Glutamatergic neuron (in vitro differentiated cells): ENCODE results near the gene DPF1. TPM values are rescaled to one million over a fixed set of nuclear protein-coding genes. Genes with fewer than 3 reads are reported as not detected.

Experiments
- DNase-seq: peaks from one replicate; pipeline ENCODE4 v3.0.0; 2022
- H3K27ac Mint-ChIP-seq: one replicate; pipeline ENCODE4 v1.8.0; 2020; ENCODE audit warnings: mild to moderate bottlenecking, mixed read lengths, inconsistent platforms; ENCODE audit not compliant: unreplicated experiment
- H3K27me3 Mint-ChIP-seq: one replicate; pipeline ENCODE4 v1.8.0; 2020; ENCODE audit warnings: mild to moderate bottlenecking, moderate library complexity, mixed read lengths, inconsistent platforms; ENCODE audit not compliant: unreplicated experiment
- H3K36me3 Mint-ChIP-seq: one replicate; pipeline ENCODE4 v1.8.0; 2020; ENCODE audit warnings: mild to moderate bottlenecking, mixed read lengths, inconsistent platforms; ENCODE audit not compliant: unreplicated experiment
- H3K4me1 Mint-ChIP-seq: one replicate; pipeline ENCODE4 v1.8.0; 2020; ENCODE audit warnings: mild to moderate bottlenecking, low read depth, mixed read lengths, inconsistent platforms; ENCODE audit not compliant: unreplicated experiment
- H3K4me3 Mint-ChIP-seq: one replicate; pipeline ENCODE4 v1.8.0; 2020; ENCODE audit warnings: mild to moderate bottlenecking, mixed read lengths, inconsistent platforms; ENCODE audit not compliant: unreplicated experiment
- H3K9me3 Mint-ChIP-seq: one replicate; pipeline ENCODE4 v1.8.0; 2020; ENCODE audit warnings: mild to moderate bottlenecking, moderate library complexity, mixed read lengths, inconsistent platforms; ENCODE audit not compliant: unreplicated experiment
- total RNA-seq: library from RNA; stranded (reverse); fragmentation: NEBNext Ultra II Directional; extraction: Animal tissue kit (Norgen Biotek cat#: 25700); gene quantifications from one replicate; pipeline ENCODE4 v1.2.1, GENCODE V29; 2021; ENCODE audit not compliant: unreplicated experiment
- TF ChIP-seq, protein P1 (sequence below): fragments of 200-600 bp; sonication (generic); IDR thresholded peaks from one replicate; pipeline ENCODE4 v1.5.0; 2021; ENCODE audit not compliant: partially characterized antibody, unreplicated experiment

Gene DPF1
- total RNA-seq, 1 donor from 2014 or later, result 33.8 TPM

DNA sequence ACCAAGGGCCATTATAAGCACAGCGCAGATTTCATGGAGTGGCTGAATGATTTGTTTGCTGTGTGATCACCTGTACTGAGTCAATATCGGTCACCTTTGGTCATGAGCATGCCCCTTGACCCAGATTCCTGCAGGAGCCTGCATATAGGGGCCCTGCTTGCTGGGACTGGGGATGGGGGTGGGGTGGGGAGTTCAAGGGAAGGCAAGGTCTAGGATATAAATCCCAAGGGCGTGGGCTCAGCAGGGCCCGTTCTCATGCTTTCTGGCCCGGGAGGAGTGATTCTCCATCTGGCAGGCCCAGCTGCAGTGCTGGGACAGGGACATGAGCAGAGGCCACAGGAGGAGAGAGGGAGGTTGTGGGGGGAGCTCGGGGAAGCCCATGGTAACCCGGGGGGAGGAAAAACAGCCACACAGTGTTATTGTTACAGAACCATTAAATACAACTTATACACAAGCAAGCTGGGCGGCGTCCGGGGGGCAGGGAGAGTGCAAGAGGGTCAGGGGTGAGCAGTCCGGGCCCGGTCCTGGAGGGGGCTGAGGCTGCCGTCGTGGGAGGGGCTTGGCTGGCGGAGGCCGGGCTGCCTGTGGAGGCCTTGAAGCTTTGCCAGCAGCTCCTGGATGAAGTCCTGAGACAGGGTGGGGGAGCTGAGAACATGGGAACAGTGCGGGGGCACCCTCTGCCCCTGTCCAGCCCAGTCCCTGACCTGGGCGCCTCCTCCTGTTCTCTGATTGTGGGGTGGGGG is 27.0 kb upstream of the DPF1 start:
- H3K27ac Mint-ChIP-seq, result peak overlapping the region; percentile 100

DNA sequence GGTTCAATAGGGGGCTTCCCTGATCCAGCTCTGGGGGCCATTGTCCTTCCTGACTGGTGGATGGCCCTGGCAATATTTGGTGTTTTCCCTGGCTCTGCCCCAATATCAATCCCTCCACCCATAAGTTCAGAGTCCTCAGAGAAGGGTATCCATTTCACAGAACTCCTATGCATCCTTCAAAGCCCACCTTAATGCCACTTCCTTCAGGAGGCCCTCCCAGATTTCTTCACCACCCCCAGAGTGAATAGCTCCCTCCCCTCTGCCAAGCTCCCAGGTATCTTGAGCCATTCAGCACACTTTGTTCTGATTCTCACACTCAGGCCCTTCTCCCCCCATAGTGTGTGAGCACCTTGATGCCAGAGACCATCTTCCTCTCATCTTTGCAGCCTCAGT is 26.4 kb upstream of the DPF1 start:
- Mint-ChIP-seq H3K4me3 (peak overlapping the region; percentile 87), H3K27ac (peak overlapping the region; percentile 100), H3K9me3 (peaks cover 35% of the 10 kb centered on the region), H3K36me3 (no peaks in the 10 kb centered on the region), H3K27me3 (peaks cover 39% of the 10 kb centered on the region), H3K4me1 (peaks cover 32% of the 10 kb centered on the region)
- DNase-seq, result no peak
- TF ChIP-seq, protein P1, sequence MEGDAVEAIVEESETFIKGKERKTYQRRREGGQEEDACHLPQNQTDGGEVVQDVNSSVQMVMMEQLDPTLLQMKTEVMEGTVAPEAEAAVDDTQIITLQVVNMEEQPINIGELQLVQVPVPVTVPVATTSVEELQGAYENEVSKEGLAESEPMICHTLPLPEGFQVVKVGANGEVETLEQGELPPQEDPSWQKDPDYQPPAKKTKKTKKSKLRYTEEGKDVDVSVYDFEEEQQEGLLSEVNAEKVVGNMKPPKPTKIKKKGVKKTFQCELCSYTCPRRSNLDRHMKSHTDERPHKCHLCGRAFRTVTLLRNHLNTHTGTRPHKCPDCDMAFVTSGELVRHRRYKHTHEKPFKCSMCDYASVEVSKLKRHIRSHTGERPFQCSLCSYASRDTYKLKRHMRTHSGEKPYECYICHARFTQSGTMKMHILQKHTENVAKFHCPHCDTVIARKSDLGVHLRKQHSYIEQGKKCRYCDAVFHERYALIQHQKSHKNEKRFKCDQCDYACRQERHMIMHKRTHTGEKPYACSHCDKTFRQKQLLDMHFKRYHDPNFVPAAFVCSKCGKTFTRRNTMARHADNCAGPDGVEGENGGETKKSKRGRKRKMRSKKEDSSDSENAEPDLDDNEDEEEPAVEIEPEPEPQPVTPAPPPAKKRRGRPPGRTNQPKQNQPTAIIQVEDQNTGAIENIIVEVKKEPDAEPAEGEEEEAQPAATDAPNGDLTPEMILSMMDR, result no peak

More for the DNA sequence above, 27.0 kb upstream of the DPF1 start:
- TF ChIP-seq, protein P1, result no peak
- peak overlapping the region; percentile 87 for H3K4me3 Mint-ChIP-seq
- peaks cover 39% of the 10 kb centered on the region for H3K9me3 Mint-ChIP-seq
- H3K36me3 Mint-ChIP-seq, result no peaks in the 10 kb centered on the region
- peaks cover 31% of the 10 kb centered on the region for H3K4me1 Mint-ChIP-seq
- peaks cover 43% of the 10 kb centered on the region for H3K27me3 Mint-ChIP-seq
- DNase-seq, result peak; percentile 88

DNA sequence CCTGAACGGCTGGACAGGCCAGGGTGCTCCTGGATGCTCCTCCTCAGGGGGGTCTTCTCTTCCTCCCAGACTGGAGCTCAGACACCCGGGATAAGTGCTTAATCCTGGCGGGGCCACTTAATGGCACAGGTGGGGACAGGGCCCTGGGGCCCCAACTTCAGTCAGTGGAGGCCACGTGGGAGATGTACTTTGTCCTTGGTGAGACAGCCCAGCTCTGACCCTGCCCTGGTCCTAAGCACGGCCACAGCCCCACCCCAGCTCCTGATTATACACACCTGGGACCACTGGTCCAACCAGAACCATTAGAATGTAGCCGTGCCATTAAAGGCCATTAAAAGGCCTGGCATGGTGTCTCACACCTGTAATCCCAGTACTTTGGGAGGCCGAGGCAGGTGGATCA is 24.4 kb upstream of the DPF1 start:
- H3K27ac Mint-ChIP-seq, result no peak overlapping the region
- H3K27me3 Mint-ChIP-seq, result peaks cover 30% of the 10 kb centered on the region
- DNase-seq, result no peak
- no peak overlapping the region for H3K4me3 Mint-ChIP-seq
- H3K36me3 Mint-ChIP-seq, result no peaks in the 10 kb centered on the region
- peaks cover 27% of the 10 kb centered on the region for H3K4me1 Mint-ChIP-seq
- H3K9me3 Mint-ChIP-seq, result peaks cover 28% of the 10 kb centered on the region
- TF ChIP-seq, protein P1, result no peak

DNA sequence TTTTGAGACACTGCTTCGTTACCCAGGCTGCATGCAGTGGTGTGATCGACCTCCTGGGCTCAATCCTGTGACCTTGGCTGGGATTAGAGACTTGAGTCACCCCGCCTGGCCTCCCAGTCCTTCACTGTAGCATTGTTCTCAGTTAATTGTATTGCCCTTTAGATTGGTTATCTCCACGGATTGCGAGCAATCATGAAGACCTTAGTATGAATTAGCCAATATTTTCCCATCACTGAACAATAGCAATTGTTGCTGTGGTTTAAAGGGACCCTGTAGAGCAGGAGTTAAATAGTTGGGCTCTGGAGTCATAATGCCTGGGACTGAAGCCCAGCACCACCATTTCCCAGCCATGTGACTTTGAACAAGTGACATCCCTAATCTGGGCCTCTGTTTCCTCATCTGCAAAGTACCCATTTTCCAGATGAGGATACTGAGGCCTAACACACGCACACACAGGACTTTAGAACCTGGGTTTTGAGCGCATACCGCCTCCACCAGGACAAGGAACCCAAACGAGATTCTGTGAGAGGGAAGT is 23.8 kb upstream of the DPF1 start:
- DNase-seq, result no peak
- H3K27me3 Mint-ChIP-seq, result peaks cover 27% of the 10 kb centered on the region
- no peak overlapping the region for H3K4me3 Mint-ChIP-seq
- TF ChIP-seq, protein P1, result no peak
- peaks cover 23% of the 10 kb centered on the region for H3K9me3 Mint-ChIP-seq
- H3K36me3 Mint-ChIP-seq, result no peaks in the 10 kb centered on the region
- H3K27ac Mint-ChIP-seq, result peak overlapping the region; percentile 17
- peaks cover 27% of the 10 kb centered on the region for H3K4me1 Mint-ChIP-seq

DNA sequence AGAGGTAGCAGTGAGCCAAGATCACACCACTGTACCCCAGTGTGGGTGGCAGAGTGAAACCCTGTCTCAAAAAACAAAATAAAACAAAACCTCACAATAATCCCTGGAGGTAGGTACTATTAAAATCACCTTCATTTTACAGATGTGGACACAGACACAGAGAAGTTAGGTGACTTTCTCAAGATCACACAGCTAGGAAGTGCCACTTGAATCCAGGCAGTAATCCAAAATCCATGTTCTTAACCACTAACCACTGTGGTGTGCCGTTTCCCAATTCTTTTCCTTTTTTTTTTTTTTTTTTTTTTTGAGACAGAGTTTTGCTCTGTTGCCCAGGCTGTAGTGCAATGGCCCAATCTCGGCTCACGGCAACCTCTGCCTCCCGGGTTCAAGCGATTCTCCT is 23.1 kb upstream of the DPF1 start:
- Mint-ChIP-seq H3K9me3 (peaks cover 16% of the 10 kb centered on the region), H3K27ac (no peak overlapping the region), H3K27me3 (peaks cover 20% of the 10 kb centered on the region), H3K4me3 (no peak overlapping the region), H3K36me3 (no peaks in the 10 kb centered on the region), H3K4me1 (peaks cover 25% of the 10 kb centered on the region)
- DNase-seq, result no peak
- TF ChIP-seq, protein P1, result no peak
